HEK293T (cell line): ENCODE measurements around the gene SLC10A2.

ENCODE experiments used
- CTCF ChIA-PET: fragments of 350-600 bp; formaldehyde crosslinking; extraction: SDS; loops from one replicate; lab custom pipeline; 2021; ENCODE audit warnings: antibody characterized with exemption, inconsistent platforms; lab: Yijun Ruan, JAX
- POLR2A ChIA-PET: fragments of 350-600 bp; formaldehyde crosslinking; extraction: SDS; loops from one replicate; lab custom pipeline; 2020; ENCODE audit warnings: antibody characterized with exemption, inconsistent platforms; lab: Yijun Ruan, JAX
- DNase-seq: peaks from one replicate; pipeline ENCODE4 v3.0.0; 2012; ENCODE audit warnings: mixed read lengths; ENCODE audit errors: extremely low spot score
- ARNT ChIP-seq: fragments of 450-650 bp; IDR thresholded peaks from 2 replicates; pipeline ENCODE4 v1.6.1; 2017; ENCODE audit warnings: mild to moderate bottlenecking
- BHLHE40 ChIP-seq: fragments of 450-650 bp; IDR thresholded peaks from 2 replicates; pipeline ENCODE4 v1.6.1; 2016; ENCODE audit warnings: mild to moderate bottlenecking, moderate library complexity, borderline replicate concordance
- CTBP1 ChIP-seq: fragments of 450-650 bp; IDR thresholded peaks from 2 replicates; pipeline ENCODE4 v1.6.1; 2016; ENCODE audit warnings: borderline replicate concordance
- ELF4 ChIP-seq: fragments of 450-650 bp; IDR thresholded peaks from 2 replicates; pipeline ENCODE4 v1.6.1; 2017; ENCODE audit warnings: antibody characterized with exemption
- FOXA1 ChIP-seq: fragments of 450-650 bp; IDR thresholded peaks from 2 replicates; pipeline ENCODE4 v1.6.1; 2016; ENCODE audit warnings: mild to moderate bottlenecking
- FOXK2 ChIP-seq: fragments of 450-650 bp; IDR thresholded peaks from 2 replicates; pipeline ENCODE4 v1.6.1; 2016; ENCODE audit warnings: mild to moderate bottlenecking
- FOXM1 ChIP-seq: fragments of 450-650 bp; IDR thresholded peaks from 2 replicates; pipeline ENCODE4 v1.6.1; 2017; ENCODE audit warnings: mild to moderate bottlenecking, borderline replicate concordance
- HDGF ChIP-seq: fragments of 450-650 bp; IDR thresholded peaks from 2 replicates; pipeline ENCODE4 v1.6.1; 2017; ENCODE audit warnings: antibody characterized with exemption, borderline replicate concordance
- L3MBTL2 ChIP-seq: fragments of 450-650 bp; conservative IDR thresholded peaks from 2 replicates; pipeline ENCODE4 v1.6.1; 2016; ENCODE audit warnings: mild to moderate bottlenecking
- LEF1 ChIP-seq: fragments of 450-650 bp; IDR thresholded peaks from 2 replicates; pipeline ENCODE4 v1.6.1; 2017; ENCODE audit warnings: mild to moderate bottlenecking, borderline replicate concordance
- NFRKB ChIP-seq: fragments of 450-650 bp; IDR thresholded peaks from 2 replicates; pipeline ENCODE4 v1.6.1; 2016; ENCODE audit warnings: mild to moderate bottlenecking, moderate library complexity
- SP1 ChIP-seq: fragments of 450-650 bp; IDR thresholded peaks from 2 replicates; pipeline ENCODE4 v1.6.1; 2017
- SUZ12 ChIP-seq: fragments of 450-650 bp; IDR thresholded peaks from 2 replicates; pipeline ENCODE4 v1.6.1; 2016; ENCODE audit warnings: mild to moderate bottlenecking
- TARDBP ChIP-seq: fragments of 450-650 bp; IDR thresholded peaks from 2 replicates; pipeline ENCODE4 v1.6.1; 2016
- ZNF384 ChIP-seq: fragments of 450-650 bp; IDR thresholded peaks from 2 replicates; pipeline ENCODE4 v1.6.1; 2016
- TF ChIP-seq, protein P1 (sequence below): fragments of 450-650 bp; IDR thresholded peaks from 2 replicates; pipeline ENCODE4 v1.6.1; 2016

The SLC10A2 gene

GRCh38 chr13:103018556-103018955 is 47.7 kb downstream of the SLC10A2 start:
- DNase-seq, result no peak
- TF ChIP-seq, protein P1, sequence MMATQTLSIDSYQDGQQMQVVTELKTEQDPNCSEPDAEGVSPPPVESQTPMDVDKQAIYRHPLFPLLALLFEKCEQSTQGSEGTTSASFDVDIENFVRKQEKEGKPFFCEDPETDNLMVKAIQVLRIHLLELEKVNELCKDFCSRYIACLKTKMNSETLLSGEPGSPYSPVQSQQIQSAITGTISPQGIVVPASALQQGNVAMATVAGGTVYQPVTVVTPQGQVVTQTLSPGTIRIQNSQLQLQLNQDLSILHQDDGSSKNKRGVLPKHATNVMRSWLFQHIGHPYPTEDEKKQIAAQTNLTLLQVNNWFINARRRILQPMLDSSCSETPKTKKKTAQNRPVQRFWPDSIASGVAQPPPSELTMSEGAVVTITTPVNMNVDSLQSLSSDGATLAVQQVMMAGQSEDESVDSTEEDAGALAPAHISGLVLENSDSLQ, result no peak
- TF ChIP-seq NFRKB, result no peak
- TF ChIP-seq TARDBP, result no peak
- no peak for TF ChIP-seq FOXK2
- TF ChIP-seq SUZ12, result no peak
- TF ChIP-seq CTBP1, result no peak
- ChIA-PET CTCF (no interaction called here), POLR2A (no interaction called here)

DNA sequence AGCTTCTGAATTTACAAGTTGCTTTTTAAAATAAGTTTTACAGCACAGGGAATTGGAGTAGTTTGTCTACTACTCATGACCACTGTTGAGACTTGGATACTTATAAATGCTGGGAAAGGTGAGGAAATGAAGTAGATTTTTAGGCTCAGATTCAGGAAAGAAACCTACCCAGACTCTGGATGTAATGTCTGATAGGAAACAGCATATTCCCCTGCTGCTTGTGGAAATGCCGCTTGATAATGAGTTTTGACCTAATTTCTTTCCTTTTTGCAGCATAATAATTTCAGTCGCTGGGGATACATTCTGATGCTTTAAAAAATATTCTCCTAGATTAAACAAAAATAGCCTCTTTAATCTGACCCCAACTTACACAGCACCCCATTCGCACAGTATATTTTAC is 53.6 kb downstream of the SLC10A2 start:
- no peak for TF ChIP-seq FOXM1
- TF ChIP-seq CTBP1, result no peak
- no peak for TF ChIP-seq HDGF
- TF ChIP-seq, protein P1, result no peak
- TF ChIP-seq FOXA1, result no peak
- no peak for TF ChIP-seq SUZ12
- no peak for TF ChIP-seq FOXK2
- TF ChIP-seq L3MBTL2, result no peak
- TF ChIP-seq ELF4, result no peak
- TF ChIP-seq TARDBP, result no peak
- TF ChIP-seq SP1, result no peak
- no peak for TF ChIP-seq NFRKB
- no peak for TF ChIP-seq ARNT
- TF ChIP-seq BHLHE40, result no peak
- no peak for TF ChIP-seq ZNF384
- TF ChIP-seq LEF1, result no peak
- ChIA-PET POLR2A (no interaction called here), CTCF (no interaction called here)
- DNase-seq, result no peak

- no peak for DNase-seq
- TF ChIP-seq ZNF384, result no peak
- TF ChIP-seq ELF4, result no peak
- TF ChIP-seq CTBP1, result no peak
- no peak for TF ChIP-seq ARNT
- no peak for TF ChIP-seq L3MBTL2
- TF ChIP-seq FOXM1, result no peak
- TF ChIP-seq SUZ12, result no peak
- TF ChIP-seq NFRKB, result no peak
- TF ChIP-seq LEF1, result no peak
- TF ChIP-seq FOXA1, result no peak
- TF ChIP-seq FOXK2, result no peak
- no peak for TF ChIP-seq TARDBP
- no peak for TF ChIP-seq HDGF
- CTCF ChIA-PET, result no interaction called here
- POLR2A ChIA-PET, result no interaction called here
Observed at GRCh38 chr13:103009051-103009840, 57.0 kb downstream of the SLC10A2 start.

GRCh38 chr13:103007427-103007762 is 58.8 kb downstream of the SLC10A2 start:
- DNase-seq, result no peak
- ChIA-PET POLR2A (no interaction called here), CTCF (no interaction called here)
- no peak for TF ChIP-seq ZNF384
- no peak for TF ChIP-seq FOXK2
- no peak for TF ChIP-seq TARDBP
- no peak for TF ChIP-seq L3MBTL2
- no peak for TF ChIP-seq ARNT
- TF ChIP-seq SUZ12, result no peak
- TF ChIP-seq FOXA1, result no peak
- TF ChIP-seq, protein P1, result no peak
- no peak for TF ChIP-seq HDGF
- no peak for TF ChIP-seq LEF1

GRCh38 chr13:103006641-103007426 is 59.4 kb downstream of the SLC10A2 start:
- TF ChIP-seq TARDBP (no peak), ZNF384 (no peak), FOXK2 (no peak)
- ChIA-PET POLR2A (no interaction called here), CTCF (no interaction called here)
- no peak for DNase-seq

- ChIA-PET POLR2A (no interaction called here), CTCF (no interaction called here)
- TF ChIP-seq BHLHE40 (no peak), ARNT (no peak), FOXA1 (no peak), HDGF (no peak), ZNF384 (no peak), LEF1 (no peak), ELF4 (no peak), SP1 (no peak), L3MBTL2 (no peak), CTBP1 (no peak), FOXM1 (no peak), TARDBP (no peak)
- TF ChIP-seq, protein P1, result no peak
- no peak for DNase-seq
Observed at GRCh38 chr13:103004661-103005345, 61.4 kb downstream of the SLC10A2 start.
